Heart left ventricle (tissue), 13 donors: Measurements from ENCODE around the gene TENM3.

Source experiments
- POLR2A ChIP-seq, 2 donors: fragments of 450-650 bp; IDR thresholded peaks; one replicate each; pipeline ENCODE4 v1.6.1; 2017; ENCODE audit warnings: antibody characterized with exemption in 2 of 2, mild to moderate bottlenecking in 2 of 2, moderate library complexity in 2 of 2
- TF ChIP-seq, protein P1 (sequence below), 12 donors: fragments of 200-600 bp; sonication (generic) in 4 of 12; IDR thresholded peaks; one replicate each; pipeline versions ENCODE4 v1.5.0 to v1.8.0; 2018 to 2022; ENCODE audit warnings: antibody characterized with exemption in 12 of 12, mild to moderate bottlenecking in 5 of 12
- donor health status: ischemic (EF 13 %, LVEDD 7.1; RV severe dilation, severe dysfunction).
- donor health status: DM: no; HTN: yes; CAD: no.
- donor health status: DM: no; HTN: no; CAD: no.
- donor health status: ischemic (EF 25% LVEDD 6.9; RV normal size, moderate dysfunction).
- donor health status: ischemic (EF 25% LVEDD 5.7; RV mildly dilated, moderate dysfunction).
- donor health status: ischemic (EF 35%, LVEDD 5.7; RV mildly dilated, moderate dysfunction).
- donor health status: nonischemic (EF 11% LVEDD 7.7; RV severe dilation, severe dysfunction).
- donor health status: DM: yes; HTN: yes; CAD: no.
- donor health status: PGD.
- donor health status: ischemic (EF 29% LVEDD 5.4; RV normal size, mild dysfunction).
- donor health status: nonischemic (EF 23%, LVEDD 6.1; RV moderate dilation, normal function).

DNA sequence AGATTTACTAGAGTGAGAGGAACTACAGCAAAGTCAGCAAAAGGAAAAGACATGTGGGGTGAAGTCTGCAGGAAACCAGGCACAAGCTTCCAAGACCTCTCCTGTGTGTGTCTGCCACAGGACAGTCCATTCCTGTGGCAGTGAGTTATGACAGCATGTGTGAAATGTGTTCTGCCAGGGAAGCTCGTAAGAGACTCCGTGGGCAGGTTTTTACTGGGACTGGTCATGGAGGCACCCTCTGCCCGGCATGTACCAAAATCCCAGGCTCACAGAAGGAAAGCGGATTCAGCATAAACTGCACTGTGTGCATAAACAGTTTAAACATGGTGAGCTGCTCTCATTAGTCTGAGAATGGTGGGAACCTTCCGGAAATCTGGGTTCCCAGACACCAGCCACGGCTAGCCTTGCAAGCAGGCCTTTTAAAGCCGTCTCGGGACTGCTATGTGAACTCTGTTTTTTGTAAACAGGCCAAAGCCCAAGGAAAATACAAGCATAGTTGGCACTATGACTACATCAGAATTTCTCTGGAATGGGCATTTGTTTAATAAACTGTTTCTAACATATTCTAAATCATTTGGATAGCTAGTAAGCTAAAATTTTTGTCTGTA is 288.5 kb downstream of the TENM3 start:
- TF ChIP-seq, protein P1, sequence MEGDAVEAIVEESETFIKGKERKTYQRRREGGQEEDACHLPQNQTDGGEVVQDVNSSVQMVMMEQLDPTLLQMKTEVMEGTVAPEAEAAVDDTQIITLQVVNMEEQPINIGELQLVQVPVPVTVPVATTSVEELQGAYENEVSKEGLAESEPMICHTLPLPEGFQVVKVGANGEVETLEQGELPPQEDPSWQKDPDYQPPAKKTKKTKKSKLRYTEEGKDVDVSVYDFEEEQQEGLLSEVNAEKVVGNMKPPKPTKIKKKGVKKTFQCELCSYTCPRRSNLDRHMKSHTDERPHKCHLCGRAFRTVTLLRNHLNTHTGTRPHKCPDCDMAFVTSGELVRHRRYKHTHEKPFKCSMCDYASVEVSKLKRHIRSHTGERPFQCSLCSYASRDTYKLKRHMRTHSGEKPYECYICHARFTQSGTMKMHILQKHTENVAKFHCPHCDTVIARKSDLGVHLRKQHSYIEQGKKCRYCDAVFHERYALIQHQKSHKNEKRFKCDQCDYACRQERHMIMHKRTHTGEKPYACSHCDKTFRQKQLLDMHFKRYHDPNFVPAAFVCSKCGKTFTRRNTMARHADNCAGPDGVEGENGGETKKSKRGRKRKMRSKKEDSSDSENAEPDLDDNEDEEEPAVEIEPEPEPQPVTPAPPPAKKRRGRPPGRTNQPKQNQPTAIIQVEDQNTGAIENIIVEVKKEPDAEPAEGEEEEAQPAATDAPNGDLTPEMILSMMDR (IDR thresholded peaks at IDR 0.05) = no peak
- no peak for TF ChIP-seq POLR2A (IDR thresholded peaks at IDR 0.05)
